Right lobe of liver (tissue), 6 donors: ENCODE data around the gene OR5H1. TPM values are rescaled to one million over a fixed set of nuclear protein-coding genes. Genes with fewer than 3 reads are reported as not detected.

Source experiments
- ATAC-seq, 4 donors: fragments of 200-7000 bp; cut with Tn5 transposase; one replicate each; pipeline ENCODE4 v1.9.1; 2020; ENCODE audit warnings: mild to moderate bottlenecking in 4 of 4, moderate library complexity in 4 of 4
- DNase-seq, 3 donors: peaks; one replicate each; pipeline ENCODE4 v3.0.0-alpha.2; 2020
- H3K27ac ChIP-seq, 3 donors: fragments of 200-600 bp; one replicate each; pipeline ENCODE4 v1.8.0; 2022
- H3K27me3 ChIP-seq, 2 donors: fragments of 200-600 bp; one replicate each; pipeline ENCODE4 v1.8.0; 2022
- H3K36me3 ChIP-seq, 4 donors: fragments of 200-600 bp; sonication (generic) in 1 of 4; one replicate each; pipeline versions ENCODE4 v1.5.1 to v1.8.0; 2017 to 2022; ENCODE audit warnings: control low read depth in 1 of 4
- H3K4me1 ChIP-seq, 4 donors: fragments of 200-600 bp; sonication (generic) in 1 of 4; one replicate each; pipeline versions ENCODE4 v1.5.1 to v1.8.0; 2017 to 2022; ENCODE audit warnings: control low read depth in 1 of 4
- H3K4me3 ChIP-seq, 3 donors: fragments of 200-600 bp; one replicate each; pipeline ENCODE4 v1.8.0; 2022
- H3K9me3 ChIP-seq, 4 donors: fragments of 200-600 bp; sonication (generic) in 1 of 4; one replicate each; pipeline versions ENCODE4 v1.5.1 to v1.8.0; 2017 to 2022; ENCODE audit warnings: control low read depth in 1 of 4
- POLR2A ChIP-seq: fragments of 450-650 bp; IDR thresholded peaks from one replicate; pipeline ENCODE4 v1.6.1; 2017; ENCODE audit warnings: antibody characterized with exemption, mild to moderate bottlenecking
- WGBS: methylation state at CpG from one replicate; pipeline ENCODE4 v1.1.6; 2018; ENCODE audit warnings: low coverage, low lambda C conversion rate; ENCODE audit not compliant: insufficient coverage; ENCODE audit errors: missing lambda C conversion rate; 5-methylcytosine and 5-hydroxymethylcytosine counted together
- intact Hi-C, 2 donors: fragments of 100-400 bp; cut with DNase I; formaldehyde crosslinking; loops; one replicate each; pipeline versions ENCODE4 v1.11.2 to v1.14.1; 2022
- long read RNA-seq: library from polyadenylated mRNA; unstranded; transcript quantifications from one replicate; pipeline ENCODE4 v2.0.0, GENCODE V29; 2019
- total RNA-seq, 6 experiments: library from RNA; depleted of rRNA in 2 of 6; stranded (reverse); fragments of >200 nt in 2 of 6; fragmentation: NEBNext Ultra II Directional in 3 of 6; extraction: Animal tissue kit (Norgen Biotek cat#: 25700) in 3 of 6; gene quantifications; one replicate each; pipeline versions ENCODE4 v1.1.0 to v1.2.4, GENCODE V29; 2016 to 2023
- TF ChIP-seq, protein P1 (sequence below), 4 donors: fragments of 200-600 bp in 3 of 4; fragments of 450-650 bp in 1 of 4; IDR thresholded peaks; one replicate each; pipeline versions ENCODE4 v1.5.1 to v1.8.0; 2016 to 2022; ENCODE audit warnings: antibody characterized with exemption in 4 of 4, mild to moderate bottlenecking in 2 of 4
- donor health status: DM: no; HTN: yes; CAD: no.
- donor health status: DM: no; HTN: no; CAD: no.
- donor health status: DM: no; HTN: no; CAD: no.
- donor health status: DM: no; HTN: yes; CAD: no.
- donor health status: DM: no; HTN: yes; CAD: no.

The OR5H1 gene
- total RNA-seq, result not detected
- long read RNA-seq, result 0 reads

- no peaks in the 10 kb centered on the region for H3K27me3 ChIP-seq
- H3K9me3 ChIP-seq, result no peaks in the 10 kb centered on the region
- intact Hi-C loops, result no loop called here
- TF ChIP-seq, protein P1, sequence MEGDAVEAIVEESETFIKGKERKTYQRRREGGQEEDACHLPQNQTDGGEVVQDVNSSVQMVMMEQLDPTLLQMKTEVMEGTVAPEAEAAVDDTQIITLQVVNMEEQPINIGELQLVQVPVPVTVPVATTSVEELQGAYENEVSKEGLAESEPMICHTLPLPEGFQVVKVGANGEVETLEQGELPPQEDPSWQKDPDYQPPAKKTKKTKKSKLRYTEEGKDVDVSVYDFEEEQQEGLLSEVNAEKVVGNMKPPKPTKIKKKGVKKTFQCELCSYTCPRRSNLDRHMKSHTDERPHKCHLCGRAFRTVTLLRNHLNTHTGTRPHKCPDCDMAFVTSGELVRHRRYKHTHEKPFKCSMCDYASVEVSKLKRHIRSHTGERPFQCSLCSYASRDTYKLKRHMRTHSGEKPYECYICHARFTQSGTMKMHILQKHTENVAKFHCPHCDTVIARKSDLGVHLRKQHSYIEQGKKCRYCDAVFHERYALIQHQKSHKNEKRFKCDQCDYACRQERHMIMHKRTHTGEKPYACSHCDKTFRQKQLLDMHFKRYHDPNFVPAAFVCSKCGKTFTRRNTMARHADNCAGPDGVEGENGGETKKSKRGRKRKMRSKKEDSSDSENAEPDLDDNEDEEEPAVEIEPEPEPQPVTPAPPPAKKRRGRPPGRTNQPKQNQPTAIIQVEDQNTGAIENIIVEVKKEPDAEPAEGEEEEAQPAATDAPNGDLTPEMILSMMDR (IDR thresholded peaks at IDR 0.05), result no peak
- no peak for TF ChIP-seq POLR2A
- H3K27ac ChIP-seq, result no peak within 1 kb of the TSS
- 28% methylated on average over 1 of the region's 1 CpG for WGBS
- no peaks in the 10 kb centered on the region for H3K4me1 ChIP-seq
- DNase-seq (no peak), ATAC-seq (no peak)
- no peaks in the 10 kb centered on the region for H3K36me3 ChIP-seq
- no peak within 1 kb of the TSS for H3K4me3 ChIP-seq
These were observed at the start of gene OR5H1 for GRCh38 chr3:98130421-98130820. Gene OR5H1 (plus strand): TSS chr3:98130721. CDS start chr3:98132698, 1,977 bp downstream.

GRCh38 chr3:98086873-98087272, 43.6 kb upstream of the OR5H1 start, which contains the start of gene OR5AC2:
Gene OR5AC2 (plus strand): TSS chr3:98087173. CDS start chr3:98087173, 0 bp downstream.
- Histone ChIP-seq H3K4me1 (no peaks in the 10 kb centered on the region), H3K27ac (no peak within 1 kb of the TSS), H3K9me3 (no peaks in the 10 kb centered on the region), H3K27me3 (no peaks in the 10 kb centered on the region), H3K4me3 (no peak within 1 kb of the TSS), H3K36me3 (no peaks in the 10 kb centered on the region)
- DNase-seq (no peak), ATAC-seq (no peak)
- 51% methylated on average over 4 of the region's 4 CpGs for WGBS
- intact Hi-C loops, result no loop called here
- TF ChIP-seq, protein P1 (IDR thresholded peaks at IDR 0.05), result no peak
- TF ChIP-seq POLR2A, result no peak

GRCh38 chr3:98095882-98096281, 34.6 kb upstream of the OR5H1 start:
- DNase-seq (no peak), ATAC-seq (no peak)
- WGBS, result 30% methylated on average over 2 of the region's 5 CpGs
- intact Hi-C loops, result no loop called here
- Histone ChIP-seq H3K4me1 (no peaks in the 10 kb centered on the region), H3K4me3 (no peak overlapping the region), H3K9me3 (peaks cover 0 to 3% (median 0%) of the 10 kb centered on the region in 4 donors), H3K36me3 (no peaks in the 10 kb centered on the region), H3K27ac (no peak overlapping the region), H3K27me3 (no peaks in the 10 kb centered on the region)
- TF ChIP-seq POLR2A, result no peak
- TF ChIP-seq, protein P1 (IDR thresholded peaks at IDR 0.05), result no peak

GRCh38 chr3:98099848-98100247, 30.7 kb upstream of the OR5H1 start:
- H3K27me3 ChIP-seq, result no peaks in the 10 kb centered on the region
- ATAC-seq (no peak), DNase-seq (no peak)
- TF ChIP-seq, protein P1 (IDR thresholded peaks at IDR 0.05), result no peak
- no peak for TF ChIP-seq POLR2A
- peaks cover 0 to 3% (median 0%) of the 10 kb centered on the region in 4 donors for H3K9me3 ChIP-seq
- H3K36me3 ChIP-seq, result no peaks in the 10 kb centered on the region
- H3K4me3 ChIP-seq, result no peak overlapping the region
- no peak overlapping the region for H3K27ac ChIP-seq
- H3K4me1 ChIP-seq, result no peaks in the 10 kb centered on the region
- WGBS, result 50% methylated on average over 4 of the region's 4 CpGs
- intact Hi-C loops, result no loop called here

GRCh38 chr3:98108162-98108561, 22.4 kb upstream of the OR5H1 start:
- no peak for ATAC-seq
- H3K27ac ChIP-seq, result no peak overlapping the region
- intact Hi-C loops, result no loop called here
- H3K9me3 ChIP-seq, result peaks cover 0 to 3% (median 0%) of the 10 kb centered on the region in 4 donors
- 15% methylated on average over 1 of the region's 1 CpG for WGBS
- H3K4me3 ChIP-seq, result no peak overlapping the region
- no peak for DNase-seq
- no peaks in the 10 kb centered on the region for H3K36me3 ChIP-seq
- no peaks in the 10 kb centered on the region for H3K4me1 ChIP-seq
- TF ChIP-seq, protein P1 (IDR thresholded peaks at IDR 0.05), result no peak
- TF ChIP-seq POLR2A, result no peak
- no peaks in the 10 kb centered on the region for H3K27me3 ChIP-seq
